ENCODE data around the gene IER3. TPM values are rescaled to one million over a fixed set of nuclear protein-coding genes. Genes with fewer than 3 reads are reported as not detected.

IER3 gene
- total and polyA plus RNA-seq, 2 of the 13 experiments (the other 11 are each of a cell fraction or from before 2014, with no cell fraction given), result 51.1 to 131 TPM

DNA sequence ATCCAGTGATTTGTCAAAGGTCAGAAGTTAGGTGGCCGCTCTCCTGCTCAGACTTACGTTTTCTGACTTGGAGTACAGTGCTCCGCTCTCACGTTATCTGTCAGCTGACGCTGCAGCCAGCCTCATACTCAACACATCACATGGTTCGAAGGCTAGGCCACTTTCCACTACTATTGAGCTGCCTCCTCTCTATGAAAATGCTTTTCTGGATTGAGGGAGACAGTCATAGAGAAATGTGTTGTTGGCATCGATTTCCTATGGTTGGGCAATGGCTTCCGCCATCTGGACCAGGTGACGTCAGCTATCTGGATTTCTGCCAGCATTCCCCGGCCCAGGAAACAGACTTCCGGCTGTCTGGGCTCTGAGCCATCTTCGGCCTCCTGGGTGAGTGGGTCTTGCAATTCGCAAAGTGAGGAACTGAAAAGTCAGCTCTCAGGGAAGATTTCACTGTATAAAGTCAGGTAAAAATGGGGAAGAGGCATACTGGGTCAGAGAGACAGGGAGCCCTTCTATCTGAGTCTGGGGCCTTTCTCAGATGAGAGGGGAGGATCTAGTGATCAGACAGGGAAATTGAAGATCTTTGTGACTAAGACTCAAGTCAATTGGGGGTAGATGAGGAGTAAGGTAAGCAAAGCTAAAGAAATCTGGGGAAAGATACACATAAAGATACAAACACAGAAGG lies 37.5 kb upstream of the IER3 start (continued):
- TF ChIP-seq ZNF503 (CRISPR knock-in tag; IDR thresholded peaks at IDR 0.05), result peak; percentile 92; the same call in 1 of the 2 replicates
- peak; percentile 78; the same call in 1 of the 2 replicates for TF ChIP-seq NCOR1 (IDR thresholded peaks at IDR 0.05; ENCODE audit: borderline replicate concordance, low read length)
- peak; percentile 20; the same call in 1 of the 2 replicates for TF ChIP-seq ZNF7 (CRISPR knock-in tag; IDR thresholded peaks at IDR 0.05)
- TF ChIP-seq, protein P1, sequence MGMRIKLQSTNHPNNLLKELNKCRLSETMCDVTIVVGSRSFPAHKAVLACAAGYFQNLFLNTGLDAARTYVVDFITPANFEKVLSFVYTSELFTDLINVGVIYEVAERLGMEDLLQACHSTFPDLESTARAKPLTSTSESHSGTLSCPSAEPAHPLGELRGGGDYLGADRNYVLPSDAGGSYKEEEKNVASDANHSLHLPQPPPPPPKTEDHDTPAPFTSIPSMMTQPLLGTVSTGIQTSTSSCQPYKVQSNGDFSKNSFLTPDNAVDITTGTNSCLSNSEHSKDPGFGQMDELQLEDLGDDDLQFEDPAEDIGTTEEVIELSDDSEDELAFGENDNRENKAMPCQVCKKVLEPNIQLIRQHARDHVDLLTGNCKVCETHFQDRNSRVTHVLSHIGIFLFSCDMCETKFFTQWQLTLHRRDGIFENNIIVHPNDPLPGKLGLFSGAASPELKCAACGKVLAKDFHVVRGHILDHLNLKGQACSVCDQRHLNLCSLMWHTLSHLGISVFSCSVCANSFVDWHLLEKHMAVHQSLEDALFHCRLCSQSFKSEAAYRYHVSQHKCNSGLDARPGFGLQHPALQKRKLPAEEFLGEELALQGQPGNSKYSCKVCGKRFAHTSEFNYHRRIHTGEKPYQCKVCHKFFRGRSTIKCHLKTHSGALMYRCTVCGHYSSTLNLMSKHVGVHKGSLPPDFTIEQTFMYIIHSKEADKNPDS (CRISPR knock-in tag; IDR thresholded peaks at IDR 0.05), result peak; percentile 90; the same call in 1 of the 2 replicates
- TF ChIP-seq TBX2 (CRISPR knock-in tag; IDR thresholded peaks at IDR 0.05; ENCODE audit: borderline replicate concordance), result peak; percentile 97
- TF ChIP-seq SOX5 (CRISPR knock-in tag; IDR thresholded peaks at IDR 0.05; ENCODE audit: borderline replicate concordance), result peak; percentile 92
- TF ChIP-seq SKIL (CRISPR knock-in tag; IDR thresholded peaks at IDR 0.05; ENCODE audit: borderline replicate concordance), result peak; percentile 90
- TF ChIP-seq ZNF317 (CRISPR knock-in tag; IDR thresholded peaks at IDR 0.05), result peak; percentile 75; the same call in 1 of the 2 replicates
- peak; percentile 94 for TF ChIP-seq RARA (CRISPR knock-in tag; IDR thresholded peaks at IDR 0.05)
- TF ChIP-seq SAP130 (CRISPR knock-in tag; IDR thresholded peaks at IDR 0.05; ENCODE audit: low read depth), result peak; percentile 94
- TF ChIP-seq GATAD2A (CRISPR knock-in tag; IDR thresholded peaks at IDR 0.05), result peak; percentile 98
- TF ChIP-seq ZFP36 (IDR thresholded peaks at IDR 0.05; ENCODE audit: borderline replicate concordance, low read depth, low read length, partially characterized antibody), result no peak
- TF ChIP-seq, protein P2, sequence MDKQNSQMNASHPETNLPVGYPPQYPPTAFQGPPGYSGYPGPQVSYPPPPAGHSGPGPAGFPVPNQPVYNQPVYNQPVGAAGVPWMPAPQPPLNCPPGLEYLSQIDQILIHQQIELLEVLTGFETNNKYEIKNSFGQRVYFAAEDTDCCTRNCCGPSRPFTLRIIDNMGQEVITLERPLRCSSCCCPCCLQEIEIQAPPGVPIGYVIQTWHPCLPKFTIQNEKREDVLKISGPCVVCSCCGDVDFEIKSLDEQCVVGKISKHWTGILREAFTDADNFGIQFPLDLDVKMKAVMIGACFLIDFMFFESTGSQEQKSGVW (CRISPR knock-in tag; IDR thresholded peaks at IDR 0.05; ENCODE audit: borderline replicate concordance), result no peak
- TF ChIP-seq SMAD1 (CRISPR knock-in tag; IDR thresholded peaks at IDR 0.05; ENCODE audit: borderline replicate concordance, low read depth), result 0 out of 2 replicates have a peak, but pooled peaks have one; percentile 92
- TF ChIP-seq, protein P3, sequence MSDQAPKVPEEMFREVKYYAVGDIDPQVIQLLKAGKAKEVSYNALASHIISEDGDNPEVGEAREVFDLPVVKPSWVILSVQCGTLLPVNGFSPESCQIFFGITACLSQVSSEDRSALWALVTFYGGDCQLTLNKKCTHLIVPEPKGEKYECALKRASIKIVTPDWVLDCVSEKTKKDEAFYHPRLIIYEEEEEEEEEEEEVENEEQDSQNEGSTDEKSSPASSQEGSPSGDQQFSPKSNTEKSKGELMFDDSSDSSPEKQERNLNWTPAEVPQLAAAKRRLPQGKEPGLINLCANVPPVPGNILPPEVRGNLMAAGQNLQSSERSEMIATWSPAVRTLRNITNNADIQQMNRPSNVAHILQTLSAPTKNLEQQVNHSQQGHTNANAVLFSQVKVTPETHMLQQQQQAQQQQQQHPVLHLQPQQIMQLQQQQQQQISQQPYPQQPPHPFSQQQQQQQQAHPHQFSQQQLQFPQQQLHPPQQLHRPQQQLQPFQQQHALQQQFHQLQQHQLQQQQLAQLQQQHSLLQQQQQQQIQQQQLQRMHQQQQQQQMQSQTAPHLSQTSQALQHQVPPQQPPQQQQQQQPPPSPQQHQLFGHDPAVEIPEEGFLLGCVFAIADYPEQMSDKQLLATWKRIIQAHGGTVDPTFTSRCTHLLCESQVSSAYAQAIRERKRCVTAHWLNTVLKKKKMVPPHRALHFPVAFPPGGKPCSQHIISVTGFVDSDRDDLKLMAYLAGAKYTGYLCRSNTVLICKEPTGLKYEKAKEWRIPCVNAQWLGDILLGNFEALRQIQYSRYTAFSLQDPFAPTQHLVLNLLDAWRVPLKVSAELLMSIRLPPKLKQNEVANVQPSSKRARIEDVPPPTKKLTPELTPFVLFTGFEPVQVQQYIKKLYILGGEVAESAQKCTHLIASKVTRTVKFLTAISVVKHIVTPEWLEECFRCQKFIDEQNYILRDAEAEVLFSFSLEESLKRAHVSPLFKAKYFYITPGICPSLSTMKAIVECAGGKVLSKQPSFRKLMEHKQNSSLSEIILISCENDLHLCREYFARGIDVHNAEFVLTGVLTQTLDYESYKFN (CRISPR knock-in tag; conservative IDR thresholded peaks at IDR 0.05), result peak; percentile 88
- TF ChIP-seq ZNF264 (CRISPR knock-in tag; IDR thresholded peaks at IDR 0.05), result peak; percentile 96
